Colon (tissue), 2 donors: ENCODE data around the gene TPO.
"Not testable (repeated sequence)": the region's sequence is repeated elsewhere in the genome, so short reads cannot be mapped to it uniquely, and the experiment has no call there.

Experiments
- FAIRE-seq: peaks from 2 replicates; lab custom pipeline; 2012; peaks lifted over from hg19 to GRCh38; lab: Jason Lieb, UNC
- donor health status: control.
- donor health status: control.

Gene TPO

DNA sequence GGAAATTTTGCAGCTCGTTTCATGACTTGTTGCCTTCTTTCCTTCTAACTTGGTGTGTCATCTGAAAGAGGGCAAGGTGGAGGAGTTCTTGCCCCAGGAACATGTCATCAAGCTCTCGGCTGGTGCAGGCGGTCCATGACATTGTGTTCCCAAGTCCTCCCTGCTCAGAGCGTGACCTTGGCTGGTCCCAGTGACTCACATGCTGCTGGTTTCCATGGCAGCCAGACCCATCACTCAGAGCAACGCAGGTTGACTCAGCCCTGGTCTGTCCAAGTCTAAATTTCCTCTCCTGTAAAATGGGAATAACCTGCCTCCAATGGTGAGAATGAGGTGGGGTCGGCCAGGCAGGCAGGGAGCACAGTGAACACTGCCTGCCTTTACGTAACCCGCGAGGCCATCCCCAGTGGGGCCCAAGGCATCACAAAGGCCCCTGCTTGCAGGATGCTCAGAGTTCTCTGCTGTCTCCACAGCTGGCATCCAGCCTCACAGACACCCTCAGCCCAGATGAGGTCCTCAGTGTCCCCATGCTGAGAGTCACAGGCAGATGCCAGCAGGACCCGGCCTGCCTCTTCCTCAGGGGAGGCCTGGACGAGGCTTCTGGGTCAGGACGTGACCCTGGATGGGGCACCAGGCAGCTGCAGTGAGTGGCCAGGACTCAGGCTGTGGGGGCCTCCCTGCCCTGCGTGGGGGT, 143.7 kb downstream of the TPO start:
- FAIRE-seq: no peak

- FAIRE-seq: no peak
These were observed 144.2 kb downstream of the TPO start for GRCh38 chr2:1557467-1557820.

GRCh38 chr2:1559589-1560175, 146.4 kb downstream of the TPO start:
- no peak for FAIRE-seq

DNA sequence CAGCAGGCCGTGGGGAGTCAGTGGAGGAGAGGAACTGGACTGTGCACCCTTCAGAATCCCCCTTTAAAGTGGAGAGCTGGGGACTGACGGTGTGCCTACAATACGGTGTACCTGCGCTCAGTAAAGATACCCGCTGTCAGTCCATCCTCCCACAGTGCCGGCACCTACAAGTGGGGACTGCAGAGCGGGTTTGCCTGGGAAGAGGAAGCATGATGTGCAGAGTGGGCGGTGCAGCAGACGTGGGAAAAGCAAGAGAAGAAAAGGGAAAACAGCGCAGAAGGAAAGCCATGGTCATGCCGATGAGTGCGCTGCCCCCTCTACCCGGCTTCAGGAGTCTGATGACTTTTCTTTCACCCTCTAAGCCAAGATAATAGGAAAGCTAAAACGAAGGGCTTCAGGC, 148.0 kb downstream of the TPO start:
- FAIRE-seq: no peak

- no peak for FAIRE-seq
These were observed 148.7 kb downstream of the TPO start for GRCh38 chr2:1561811-1562421.

GRCh38 chr2:1563084-1563857, 150.0 kb downstream of the TPO start:
- no peak for FAIRE-seq

DNA sequence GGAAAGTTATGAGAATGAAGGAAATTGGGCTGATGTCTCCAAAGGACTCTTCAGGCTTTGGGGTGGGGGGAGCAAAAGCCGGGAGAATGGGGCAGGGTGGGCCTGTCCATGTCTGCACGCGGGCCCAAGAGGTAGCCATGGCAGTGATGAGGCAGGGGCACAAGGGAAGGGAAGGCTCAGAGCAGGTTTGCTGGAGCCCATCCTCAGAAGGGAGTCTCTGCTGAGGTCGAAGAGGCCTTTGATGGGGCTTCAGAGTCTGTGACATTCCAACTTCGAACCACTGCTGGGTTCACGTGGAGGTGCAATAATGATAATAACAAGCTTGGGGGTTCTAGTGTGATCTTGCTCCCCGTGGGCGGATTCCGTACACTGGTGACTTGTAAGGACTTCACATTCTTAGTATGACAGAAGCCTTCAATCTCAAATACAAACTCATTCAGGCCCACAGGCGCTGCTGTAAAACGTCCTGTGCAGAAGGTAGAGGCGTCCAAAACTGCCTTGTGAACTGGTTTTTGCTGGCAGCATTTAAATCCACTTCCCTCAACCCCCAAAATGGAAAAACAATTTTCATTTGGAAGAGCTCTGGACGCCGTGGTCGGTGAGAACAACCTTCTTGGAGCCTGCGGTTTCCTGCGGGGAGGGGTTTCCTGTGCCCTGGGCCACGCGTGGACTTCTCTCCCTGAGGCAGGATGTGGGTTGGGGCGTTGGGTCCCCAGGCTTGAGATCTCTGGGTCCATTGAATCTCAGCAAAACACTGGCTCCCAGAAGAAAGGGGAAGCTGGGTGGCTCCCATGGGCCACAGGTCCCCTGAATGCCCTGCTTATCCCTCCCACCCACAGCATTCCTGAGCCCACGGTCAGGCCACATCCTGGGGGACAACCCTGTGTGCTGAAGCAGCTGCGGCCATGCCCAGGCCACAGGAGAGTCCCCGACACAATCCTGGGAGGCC, 151.0 kb downstream of the TPO start:
- FAIRE-seq: no peak

GRCh38 chr2:1567556-1568344, 154.5 kb downstream of the TPO start:
- FAIRE-seq: no peak

GRCh38 chr2:1568345-1568668, 155.0 kb downstream of the TPO start:
- not testable (repeated sequence) for FAIRE-seq

- no peak for FAIRE-seq
These were observed 156.7 kb downstream of the TPO start for GRCh38 chr2:1569879-1570450.

- no peak for FAIRE-seq
These were observed 158.5 kb downstream of the TPO start for GRCh38 chr2:1571477-1572417.

- no peak for FAIRE-seq
These were observed 159.4 kb downstream of the TPO start for GRCh38 chr2:1572638-1573037.

- FAIRE-seq: no peak
These were observed 164.6 kb downstream of the TPO start for GRCh38 chr2:1577846-1578245.

DNA sequence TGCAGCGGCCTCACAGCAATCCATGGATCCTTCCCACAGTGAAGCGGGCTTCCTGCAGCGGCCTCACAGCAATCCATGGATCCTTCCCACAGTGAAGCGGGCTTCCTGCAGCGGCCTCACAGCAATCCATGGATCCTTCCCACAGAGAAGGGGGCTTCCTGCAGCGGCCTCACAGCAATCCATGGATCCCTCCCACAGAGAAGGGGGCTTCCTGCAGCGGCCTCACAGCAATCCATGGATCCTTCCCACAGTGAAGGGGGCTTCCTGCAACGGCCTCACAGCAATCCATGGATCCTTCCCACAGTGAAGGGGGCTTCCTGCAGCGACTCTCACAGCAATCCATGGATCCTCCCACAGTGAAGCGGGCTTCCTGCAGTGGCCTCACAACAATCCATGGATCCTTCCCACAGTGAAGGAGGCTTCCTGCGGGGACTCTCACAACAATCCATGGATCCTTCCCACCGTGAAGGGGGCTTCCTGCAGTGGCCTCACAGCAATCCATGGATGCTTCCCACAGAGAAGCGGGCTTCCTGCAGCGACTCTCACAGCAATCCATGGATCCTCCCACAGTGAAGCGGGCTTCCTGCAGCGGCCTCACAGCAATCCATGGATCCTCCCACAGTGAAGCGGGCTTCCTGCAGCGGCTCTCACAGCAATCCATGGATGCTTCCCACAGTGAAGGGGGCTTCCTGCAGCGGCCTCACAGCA, 168.1 kb downstream of the TPO start:
- not testable (repeated sequence) for FAIRE-seq

GRCh38 chr2:1581965-1582625, 168.8 kb downstream of the TPO start:
- no peak for FAIRE-seq

DNA sequence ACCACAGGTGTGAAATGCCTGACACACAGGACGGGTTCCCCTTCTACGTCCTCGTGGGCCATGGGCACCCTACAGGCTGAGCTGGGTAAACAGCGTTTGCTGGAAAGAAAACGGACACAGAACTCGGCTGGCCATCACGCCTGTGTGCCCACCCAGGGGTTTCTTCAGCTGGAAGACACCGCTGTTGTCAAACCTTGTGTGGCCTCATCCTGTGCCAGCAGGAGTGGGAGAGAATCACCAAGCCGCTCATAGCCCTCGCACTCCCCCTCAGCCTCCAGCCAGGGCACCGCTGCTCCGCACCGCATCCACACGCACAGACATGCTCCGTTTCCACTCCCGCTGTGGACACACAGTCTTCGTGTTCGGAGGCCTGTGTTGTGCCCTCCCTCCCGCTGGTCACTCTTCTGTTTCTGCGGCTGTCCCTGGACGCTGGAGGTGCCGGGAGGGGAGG, 169.7 kb downstream of the TPO start:
- no peak for FAIRE-seq

GRCh38 chr2:1584051-1584531, 170.8 kb downstream of the TPO start:
- no peak for FAIRE-seq
